GM13977 (cell line): ENCODE measurements around the gene IGSF10.

ENCODE experiments used
- DNase-seq: peaks from one replicate; pipeline ENCODE4 v3.0.0; 2012; ENCODE audit warnings: low spot score
- in situ Hi-C: fragments of 300-500 bp; cut with MboI; formaldehyde crosslinking; loops from one replicate; pipeline ENCODE4 v1.12.0; 2022; ENCODE audit warnings: low sequenced_read_pairs, low pct_unique_long_range_greater_than_20kb, mixed read lengths, inconsistent platforms; ENCODE audit not compliant: unreplicated experiment
- TF ChIP-seq, protein P1 (sequence below): IDR thresholded peaks from 2 replicates; pipeline ENCODE4 v1.5.1; 2012; ENCODE audit warnings: mild to moderate bottlenecking, control low read depth; ENCODE audit not compliant: insufficient read depth; ENCODE audit errors: extremely low read depth, missing control alignments

Gene IGSF10

DNA sequence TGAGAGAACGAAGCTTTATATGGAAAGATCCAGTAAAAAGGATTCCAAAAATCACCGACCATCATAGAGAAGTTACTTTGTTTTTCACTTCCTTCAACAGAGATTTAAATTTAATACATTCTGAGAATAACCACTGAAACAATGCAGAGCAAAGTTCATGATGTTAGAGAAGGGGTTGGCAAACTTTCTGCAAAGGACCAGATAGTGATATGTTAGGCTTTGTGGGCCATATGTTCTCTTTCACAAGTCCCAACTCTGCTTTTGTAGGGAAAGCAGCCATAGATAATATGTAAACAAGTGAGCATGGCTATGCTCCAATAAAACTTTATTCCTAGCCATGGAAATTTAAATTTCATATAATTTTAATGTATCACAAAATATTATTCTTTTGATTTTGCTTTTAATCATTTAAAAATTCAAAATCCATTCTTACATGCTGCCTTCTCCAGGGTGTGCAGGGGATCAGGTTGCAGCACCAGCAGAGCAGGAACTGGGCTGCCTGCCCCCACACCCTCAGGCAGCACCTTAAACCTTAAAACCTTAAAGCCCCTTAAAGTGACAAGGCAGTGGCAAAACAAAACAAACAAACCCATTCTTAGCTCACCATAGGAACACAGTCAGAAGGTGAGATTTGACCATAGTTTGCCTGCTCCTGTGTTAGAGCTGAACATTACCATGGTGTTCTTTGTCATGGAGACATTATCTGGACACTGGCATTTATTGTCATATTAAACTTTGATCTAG, 16.9 kb upstream of the IGSF10 start:
- TF ChIP-seq, protein P1, sequence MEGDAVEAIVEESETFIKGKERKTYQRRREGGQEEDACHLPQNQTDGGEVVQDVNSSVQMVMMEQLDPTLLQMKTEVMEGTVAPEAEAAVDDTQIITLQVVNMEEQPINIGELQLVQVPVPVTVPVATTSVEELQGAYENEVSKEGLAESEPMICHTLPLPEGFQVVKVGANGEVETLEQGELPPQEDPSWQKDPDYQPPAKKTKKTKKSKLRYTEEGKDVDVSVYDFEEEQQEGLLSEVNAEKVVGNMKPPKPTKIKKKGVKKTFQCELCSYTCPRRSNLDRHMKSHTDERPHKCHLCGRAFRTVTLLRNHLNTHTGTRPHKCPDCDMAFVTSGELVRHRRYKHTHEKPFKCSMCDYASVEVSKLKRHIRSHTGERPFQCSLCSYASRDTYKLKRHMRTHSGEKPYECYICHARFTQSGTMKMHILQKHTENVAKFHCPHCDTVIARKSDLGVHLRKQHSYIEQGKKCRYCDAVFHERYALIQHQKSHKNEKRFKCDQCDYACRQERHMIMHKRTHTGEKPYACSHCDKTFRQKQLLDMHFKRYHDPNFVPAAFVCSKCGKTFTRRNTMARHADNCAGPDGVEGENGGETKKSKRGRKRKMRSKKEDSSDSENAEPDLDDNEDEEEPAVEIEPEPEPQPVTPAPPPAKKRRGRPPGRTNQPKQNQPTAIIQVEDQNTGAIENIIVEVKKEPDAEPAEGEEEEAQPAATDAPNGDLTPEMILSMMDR: no peak
- in situ Hi-C loops: no loop called here
- no peak for DNase-seq

DNA sequence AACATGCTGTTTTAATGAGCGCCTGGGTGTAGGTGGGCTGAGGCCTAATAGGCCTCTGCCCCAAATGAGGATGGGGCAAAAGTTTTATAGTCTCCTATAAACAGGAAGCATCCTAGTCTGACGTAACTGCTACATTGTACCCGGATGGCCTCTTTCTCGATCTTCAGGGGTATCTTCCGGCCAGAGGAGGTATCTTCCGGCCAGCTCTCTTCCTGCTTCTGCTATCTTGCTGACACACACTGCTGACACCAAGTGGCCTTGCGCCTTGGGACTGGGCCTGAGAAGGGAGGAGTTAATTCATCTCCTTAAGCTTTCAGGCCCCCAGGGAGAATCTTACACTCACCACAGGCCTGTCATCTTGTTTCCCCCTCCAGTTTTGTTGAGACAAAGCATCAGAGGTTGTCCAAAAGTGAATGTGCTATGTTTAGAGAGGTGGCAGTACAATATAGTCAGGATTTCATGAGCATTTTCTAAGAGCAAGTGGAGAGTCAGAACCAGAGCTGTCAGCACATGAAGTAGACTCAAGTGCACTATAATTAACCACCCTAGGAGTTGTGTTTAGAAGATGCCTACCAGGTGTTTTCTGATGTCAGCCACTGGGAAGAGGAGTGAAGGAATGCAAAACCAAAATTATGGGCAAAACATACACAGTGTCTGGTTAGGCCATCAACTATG, 15.6 kb upstream of the IGSF10 start:
- TF ChIP-seq, protein P1: no peak
- no peak for DNase-seq
- in situ Hi-C loops: no loop called here

DNA sequence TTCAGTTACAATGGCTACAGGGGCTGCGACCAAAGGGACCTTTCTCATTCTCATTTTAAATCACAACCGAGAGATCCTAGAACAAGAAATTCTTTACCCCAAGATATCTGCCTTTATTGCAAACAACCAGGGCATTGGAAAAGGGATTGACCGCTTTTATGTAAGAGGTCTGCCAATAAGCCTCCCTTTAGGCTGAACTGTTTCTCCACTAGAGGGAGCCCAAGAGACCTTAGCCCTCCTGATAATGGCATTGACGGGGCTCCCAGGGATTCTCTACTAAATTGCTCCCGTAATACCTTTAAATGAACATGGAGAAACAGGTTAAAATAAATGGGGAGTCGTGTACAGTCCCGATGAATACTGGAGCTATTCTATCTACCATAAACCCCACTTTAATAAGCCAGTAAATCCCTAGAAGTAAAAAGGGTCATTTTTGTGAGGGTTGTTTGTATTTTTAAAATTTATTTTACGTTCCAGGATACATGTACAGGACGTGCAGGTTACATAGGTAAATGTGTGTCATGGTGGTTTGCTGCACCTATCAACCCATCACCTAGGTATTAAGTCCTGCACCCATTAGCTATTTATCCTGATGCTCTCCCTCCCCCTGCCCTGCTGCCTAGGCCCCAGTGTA, 7.5 kb upstream of the IGSF10 start:
- DNase-seq: peak; percentile 34
- in situ Hi-C loops: no loop called here
- TF ChIP-seq, protein P1: peak; percentile 79

DNA sequence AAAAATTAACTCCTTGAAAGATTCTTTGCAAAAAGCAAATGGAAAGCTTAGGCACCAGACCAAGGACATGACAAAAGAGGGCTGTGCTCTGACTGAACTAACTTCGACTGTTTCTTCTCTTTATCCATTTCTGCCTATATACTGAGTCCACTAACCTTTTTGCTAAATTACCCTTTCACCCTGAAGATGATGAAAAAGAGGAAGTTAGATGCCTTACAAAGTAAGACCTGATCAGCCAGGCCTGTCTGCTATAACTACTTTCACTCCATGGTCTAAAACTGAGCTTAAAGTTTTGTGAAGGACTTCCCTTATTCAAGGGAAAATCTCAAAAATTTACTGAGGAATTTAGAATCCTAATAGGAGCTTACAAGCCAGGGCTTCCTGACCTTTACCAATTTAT, 6.2 kb upstream of the IGSF10 start:
- TF ChIP-seq, protein P1: no peak
- in situ Hi-C loops: no loop called here
- DNase-seq: no peak

DNA sequence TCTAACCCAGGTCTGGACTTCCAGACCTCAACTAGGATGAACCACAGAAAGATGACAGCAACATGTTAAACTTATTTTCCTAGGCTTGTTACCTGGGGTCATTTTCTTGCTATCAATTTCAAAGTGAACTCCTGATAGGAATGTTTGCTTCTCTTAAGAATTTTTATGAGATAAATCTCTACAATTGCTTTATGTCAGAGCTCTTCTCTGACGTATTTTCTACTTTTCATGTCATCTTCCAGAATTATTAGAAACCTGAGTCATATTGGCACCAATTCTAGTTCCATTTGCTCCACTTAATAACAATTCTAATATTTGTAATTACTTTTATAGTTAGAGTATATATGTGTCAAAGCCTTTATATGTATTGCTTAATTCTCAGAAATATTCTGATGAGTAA, 2.1 kb upstream of the IGSF10 start:
- in situ Hi-C loops: no loop called here
- TF ChIP-seq, protein P1: no peak
- DNase-seq: no peak

DNA sequence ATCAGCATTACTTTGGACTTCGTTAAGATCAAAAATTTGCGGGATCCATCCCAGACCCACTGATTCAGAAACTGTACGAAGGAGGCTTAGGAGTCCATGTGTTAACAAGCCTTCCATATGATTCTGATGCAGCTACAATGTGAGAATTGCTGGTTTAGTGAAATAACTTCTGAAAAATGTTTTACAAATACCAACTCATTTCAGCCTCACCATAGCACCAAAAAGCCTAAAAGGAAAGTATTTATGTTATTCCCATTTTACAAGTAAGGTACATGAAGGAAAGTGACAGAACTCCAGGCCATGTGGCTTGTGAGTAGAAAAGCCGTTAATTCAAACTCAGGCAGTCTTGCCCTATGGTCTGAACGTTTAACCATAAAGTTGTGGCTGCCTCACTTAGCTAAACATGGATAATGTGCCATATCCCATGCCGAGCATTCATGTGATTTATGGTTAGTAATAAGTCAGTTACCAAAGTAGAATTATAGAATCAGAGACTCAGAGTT, 1.5 kb upstream of the IGSF10 start:
- in situ Hi-C loops: no loop called here
- DNase-seq: no peak
- TF ChIP-seq, protein P1: no peak
